Lower leg skin (tissue), 3 donors: Measurements from ENCODE around the gene RNF19B.

Experiments
- CTCF ChIP-seq, 3 donors: fragments of 450-650 bp; IDR thresholded peaks; one replicate each; pipeline ENCODE4 v1.5.1; 2016; ENCODE audit warnings: antibody characterized with exemption in 3 of 3, mild to moderate bottlenecking in 3 of 3, moderate library complexity in 2 of 3
- POLR2A ChIP-seq, 2 donors: fragments of 450-650 bp; IDR thresholded peaks; one replicate each; pipeline ENCODE4 v1.6.1; 2016 to 2017; ENCODE audit warnings: antibody characterized with exemption in 2 of 2, mild to moderate bottlenecking in 1 of 2, moderate library complexity in 1 of 2

GRCh38 chr1:32991819-32992488 is 27.3 kb upstream of the RNF19B start:
- TF ChIP-seq CTCF (IDR thresholded peaks at IDR 0.05) (no peak), POLR2A (IDR thresholded peaks at IDR 0.05) (no peak)
